HCT116 (cell line): ENCODE measurements around the gene PDE6C. TPM values are rescaled to one million over a fixed set of nuclear protein-coding genes. Genes with fewer than 3 reads are reported as not detected.

Experiments used
- ATAC-seq: fragments of 200-7000 bp; cut with Tn5 transposase; 2 replicates; pipeline ENCODE4 v1.9.1; 2020; ENCODE audit warnings: mild to moderate bottlenecking, moderate library complexity
- BruUV-seq: library from RNA; stranded (reverse); fragments of 400-500 nt; replicated peaks from 2 replicates; lab custom pipeline; 2021; lab: Mats Ljungman, UMichigan
- CTCF ChIA-PET: fragments of 300-600 bp; sonication (Branson Sonifier 250); formaldehyde crosslinking; loops from one replicate; lab custom pipeline; 2021; ENCODE audit warnings: antibody characterized with exemption; lab: Charles Lee
- POLR2A ChIA-PET: fragments of 300-600, 350-600 bp; sonication (Branson Sonifier 250); formaldehyde crosslinking; loops from one replicate; lab custom pipeline; 2021; ENCODE audit warnings: antibody characterized with exemption; lab: Charles Lee
- RAD21 ChIA-PET, 2 experiments: fragments of 300-600 bp; sonication (Branson Sonifier 250); formaldehyde crosslinking; loops; one replicate each; lab custom pipeline; 2023; ENCODE audit warnings: low total read pairs in 2 of 2; ENCODE audit not compliant: uncharacterized antibody in 2 of 2, unreplicated experiment in 2 of 2, low non-redundant PET in 1 of 2; lab: Charles Lee
- DNase-seq: peaks from one replicate; pipeline ENCODE4 v3.0.0-alpha.2; 2010; ENCODE audit warnings: low read depth, low spot score
- H2AFZ ChIP-seq: fragments of 200-600 bp; shearing (Covaris generic), sonication (generic); 2 replicates; pipeline ENCODE4 v1.6.1; 2017; ENCODE audit warnings: low read depth, mixed run types, mixed read lengths, antibody characterized with exemption, low read length; ENCODE audit not compliant: poor library complexity, severe bottlenecking
- H3K27ac ChIP-seq: 2 replicates; pipeline ENCODE4 v1.5.1; 2012; ENCODE audit warnings: low read depth, low read length
- H3K27me3 ChIP-seq: fragments of 200-600 bp; sonication (generic); 2 replicates; pipeline ENCODE4 v1.6.1; 2016; ENCODE audit warnings: mixed run types, low read length, mixed read lengths; ENCODE audit not compliant: insufficient read depth
- H3K36me3 ChIP-seq, 2 experiments: fragments of 200-500 bp in 1 of 2; fragments of 200-600 bp in 1 of 2; sonication (Bioruptor generic) in 1 of 2; sonication (generic) in 1 of 2; 2 replicates each; pipeline versions ENCODE4 v1.5.1 to v1.6.1; 2014 to 2016; ENCODE audit warnings: low read length in 2 of 2, inconsistent platforms in 1 of 2, mixed read lengths in 1 of 2, mixed run types in 1 of 2; ENCODE audit not compliant: insufficient read depth in 2 of 2, control insufficient read depth in 1 of 2
- H3K4me1 ChIP-seq, 2 experiments: fragments of 200-600 bp in 1 of 2; sonication (generic) in 1 of 2; 2 replicates each; pipeline versions ENCODE4 v1.5.1 to v1.6.1; 2012 to 2017; ENCODE audit warnings: low read length in 2 of 2, inconsistent platforms in 1 of 2, mild to moderate bottlenecking in 1 of 2, mixed read lengths in 1 of 2, mixed run types in 1 of 2, moderate library complexity in 1 of 2; ENCODE audit not compliant: insufficient read depth in 2 of 2, control insufficient read depth in 1 of 2
- H3K4me2 ChIP-seq: fragments of 200-600 bp; sonication (generic); 2 replicates; pipeline ENCODE4 v1.6.1; 2017; ENCODE audit warnings: mixed run types, low read length, mixed read lengths
- H3K4me3 ChIP-seq, 2 experiments: fragments of 200-600 bp in 1 of 2; sonication (generic) in 1 of 2; replicated peaks in 1 of 2; 2 replicates each; pipeline ENCODE4 v1.5.1; 2011 to 2016; ENCODE audit warnings: low read length in 2 of 2, control low read depth in 1 of 2, low read depth in 1 of 2, mild to moderate bottlenecking in 1 of 2, mixed read lengths in 1 of 2, mixed run types in 1 of 2
- H3K79me2 ChIP-seq: fragments of 200-600 bp; sonication (generic); 2 replicates; pipeline ENCODE4 v1.6.1; 2017; ENCODE audit warnings: mild to moderate bottlenecking, mixed run types, low read length, moderate library complexity, mixed read lengths; ENCODE audit not compliant: insufficient read depth
- H3K9ac ChIP-seq: fragments of 200-600 bp; sonication (generic); 2 replicates; pipeline ENCODE4 v1.6.1; 2016; ENCODE audit warnings: low read length, mixed read lengths
- H3K9me2 ChIP-seq: fragments of 200-600 bp; sonication (generic), shearing (Covaris generic); 2 replicates; pipeline ENCODE4 v1.6.1; 2017; ENCODE audit warnings: mixed run types, mild to moderate bottlenecking, moderate library complexity; ENCODE audit not compliant: insufficient read depth
- H3K9me3 ChIP-seq, 2 experiments: fragments of 200-500 bp in 1 of 2; fragments of 200-600 bp in 1 of 2; sonication (Bioruptor generic) in 1 of 2; sonication (generic) in 1 of 2; 2 replicates each; pipeline ENCODE4 v1.6.1; 2014 to 2017; ENCODE audit warnings: low read length in 2 of 2, mixed read lengths in 2 of 2, inconsistent platforms in 1 of 2, low read depth in 1 of 2, mild to moderate bottlenecking in 1 of 2, mixed run types in 1 of 2, moderate library complexity in 1 of 2; ENCODE audit not compliant: control insufficient read depth in 1 of 2, insufficient read depth in 1 of 2
- H4K20me1 ChIP-seq: fragments of 200-600 bp; sonication (generic), shearing (Covaris generic); 2 replicates; pipeline ENCODE4 v1.6.1; 2017; ENCODE audit warnings: mixed run types, mild to moderate bottlenecking, moderate library complexity; ENCODE audit not compliant: insufficient read depth
- CBX3 ChIP-seq: IDR thresholded peaks from 2 replicates; pipeline ENCODE4 v1.6.1; 2012; ENCODE audit warnings: low read depth
- EZH2 ChIP-seq: fragments of 200-600 bp; sonication (generic); IDR thresholded peaks from 2 replicates; pipeline ENCODE4 v1.6.1; 2017; ENCODE audit warnings: antibody characterized with exemption, mixed run types
- RAD21 ChIP-seq: IDR thresholded peaks from 2 replicates; pipeline ENCODE4 v1.6.1; 2012; ENCODE audit warnings: low read depth, mild to moderate bottlenecking
- SRF ChIP-seq: IDR thresholded peaks from 2 replicates; pipeline ENCODE4 v1.6.1; 2012; ENCODE audit warnings: low read depth
- YY1 ChIP-seq: IDR thresholded peaks from 2 replicates; pipeline ENCODE4 v1.6.1; 2011; ENCODE audit warnings: low read length, low read depth, moderate library complexity, mild to moderate bottlenecking; ENCODE audit not compliant: insufficient replicate concordance; ENCODE audit errors: extremely low read depth
- ZFX ChIP-seq: fragments of 450-650 bp; IDR thresholded peaks from 2 replicates; pipeline ENCODE4 v1.6.1; 2017
- intact Hi-C: fragments of 100-400 bp; cut with micrococcal nuclease; formaldehyde crosslinking; loops from 2 replicates; pipeline ENCODE4 v1.10.0; 2022
- total RNA-seq: library from RNA; stranded (reverse); gene quantifications from one replicate; pipeline ENCODE4 v1.2.1, GENCODE V29; 2021; ENCODE audit not compliant: unreplicated experiment
- TF ChIP-seq, protein P1 (sequence below): IDR thresholded peaks from 2 replicates; pipeline ENCODE4 v1.6.1; 2012; ENCODE audit warnings: low read depth
- TF ChIP-seq, protein P2 (sequence below), 3 experiments: fragments of 200-600 bp in 1 of 3; sonication (generic) in 1 of 3; IDR thresholded peaks in 2 of 3; conservative IDR thresholded peaks in 1 of 3; 2 replicates each; pipeline ENCODE4 v1.5.1; 2012 to 2017; ENCODE audit warnings: low read depth in 2 of 3, low read length in 2 of 3, antibody characterized with exemption in 1 of 3, borderline replicate concordance in 1 of 3, control low read depth in 1 of 3, mild to moderate bottlenecking in 1 of 3, mixed read lengths in 1 of 3, mixed run types in 1 of 3, moderate library complexity in 1 of 3; ENCODE audit not compliant: insufficient read depth in 1 of 3
- TF ChIP-seq, protein P3 (sequence below): IDR thresholded peaks from 2 replicates; pipeline ENCODE4 v1.6.1; 2012

PDE6C gene
- total RNA-seq, 1 experiment from 2014 or later, result not detected

DNA sequence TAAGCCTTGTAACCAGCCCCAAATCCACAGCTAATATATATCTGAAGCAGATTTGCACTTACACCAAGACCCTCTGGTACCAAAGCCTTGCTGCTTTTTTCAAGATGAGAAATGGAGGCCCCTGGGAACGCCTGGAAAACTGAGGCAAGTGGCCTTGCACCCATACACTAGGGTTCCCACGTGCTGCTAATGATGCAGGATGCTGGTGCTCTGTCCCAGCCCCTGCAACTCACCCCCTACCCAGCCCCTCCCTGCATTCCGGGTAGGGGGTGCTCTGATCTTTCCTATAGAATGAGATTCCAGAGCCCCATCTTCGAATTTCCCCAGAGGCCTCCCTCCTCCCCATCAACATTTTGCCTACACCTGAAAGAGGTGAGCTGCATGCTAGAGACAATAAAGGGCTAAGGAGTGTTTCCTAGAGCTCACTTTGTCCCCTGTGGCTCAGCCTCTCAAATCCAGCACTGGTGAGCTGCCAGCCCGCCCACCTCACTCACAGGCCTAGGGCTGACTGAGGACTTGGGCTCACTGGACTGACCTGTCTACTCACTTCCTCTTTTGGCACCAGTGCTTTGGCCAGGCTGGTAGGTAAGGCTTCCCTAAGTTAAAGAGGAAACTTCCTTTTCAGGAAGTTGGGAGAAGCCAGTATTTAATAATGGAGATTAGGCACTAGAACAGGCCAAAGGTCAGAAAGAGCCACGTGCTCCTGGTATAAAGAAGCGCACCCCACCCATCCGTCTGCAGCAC lies 21.1 kb upstream of the PDE6C start:
- no peak for DNase-seq
- Histone ChIP-seq H3K79me2 (no peaks in the 10 kb centered on the region), H2AFZ (no peak overlapping the region), H3K4me2 (no peak overlapping the region), H3K27me3 (no peaks in the 10 kb centered on the region), H3K36me3 (no peaks in the 10 kb centered on the region), H3K4me1 (no peaks in the 10 kb centered on the region), H3K27ac (no peak overlapping the region), H3K9ac (no peak overlapping the region), H4K20me1 (no peaks in the 10 kb centered on the region), H3K9me2 (no peaks in the 10 kb centered on the region), H3K4me3 (no peak overlapping the region), H3K9me3 (no peaks in the 10 kb centered on the region)
- intact Hi-C loops, result no loop called here
- RAD21 ChIA-PET, result no interaction called here
- POLR2A ChIA-PET, result no interaction called here
- CTCF ChIA-PET, result no interaction called here
- BruUV-seq, result no TSS peak
- TF ChIP-seq, protein P1, sequence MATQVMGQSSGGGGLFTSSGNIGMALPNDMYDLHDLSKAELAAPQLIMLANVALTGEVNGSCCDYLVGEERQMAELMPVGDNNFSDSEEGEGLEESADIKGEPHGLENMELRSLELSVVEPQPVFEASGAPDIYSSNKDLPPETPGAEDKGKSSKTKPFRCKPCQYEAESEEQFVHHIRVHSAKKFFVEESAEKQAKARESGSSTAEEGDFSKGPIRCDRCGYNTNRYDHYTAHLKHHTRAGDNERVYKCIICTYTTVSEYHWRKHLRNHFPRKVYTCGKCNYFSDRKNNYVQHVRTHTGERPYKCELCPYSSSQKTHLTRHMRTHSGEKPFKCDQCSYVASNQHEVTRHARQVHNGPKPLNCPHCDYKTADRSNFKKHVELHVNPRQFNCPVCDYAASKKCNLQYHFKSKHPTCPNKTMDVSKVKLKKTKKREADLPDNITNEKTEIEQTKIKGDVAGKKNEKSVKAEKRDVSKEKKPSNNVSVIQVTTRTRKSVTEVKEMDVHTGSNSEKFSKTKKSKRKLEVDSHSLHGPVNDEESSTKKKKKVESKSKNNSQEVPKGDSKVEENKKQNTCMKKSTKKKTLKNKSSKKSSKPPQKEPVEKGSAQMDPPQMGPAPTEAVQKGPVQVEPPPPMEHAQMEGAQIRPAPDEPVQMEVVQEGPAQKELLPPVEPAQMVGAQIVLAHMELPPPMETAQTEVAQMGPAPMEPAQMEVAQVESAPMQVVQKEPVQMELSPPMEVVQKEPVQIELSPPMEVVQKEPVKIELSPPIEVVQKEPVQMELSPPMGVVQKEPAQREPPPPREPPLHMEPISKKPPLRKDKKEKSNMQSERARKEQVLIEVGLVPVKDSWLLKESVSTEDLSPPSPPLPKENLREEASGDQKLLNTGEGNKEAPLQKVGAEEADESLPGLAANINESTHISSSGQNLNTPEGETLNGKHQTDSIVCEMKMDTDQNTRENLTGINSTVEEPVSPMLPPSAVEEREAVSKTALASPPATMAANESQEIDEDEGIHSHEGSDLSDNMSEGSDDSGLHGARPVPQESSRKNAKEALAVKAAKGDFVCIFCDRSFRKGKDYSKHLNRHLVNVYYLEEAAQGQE, result no peak
- TF ChIP-seq ZFX (no peak), SRF (no peak), EZH2 (no peak), CBX3 (no peak), YY1 (no peak), RAD21 (no peak)
- TF ChIP-seq, protein P2, sequence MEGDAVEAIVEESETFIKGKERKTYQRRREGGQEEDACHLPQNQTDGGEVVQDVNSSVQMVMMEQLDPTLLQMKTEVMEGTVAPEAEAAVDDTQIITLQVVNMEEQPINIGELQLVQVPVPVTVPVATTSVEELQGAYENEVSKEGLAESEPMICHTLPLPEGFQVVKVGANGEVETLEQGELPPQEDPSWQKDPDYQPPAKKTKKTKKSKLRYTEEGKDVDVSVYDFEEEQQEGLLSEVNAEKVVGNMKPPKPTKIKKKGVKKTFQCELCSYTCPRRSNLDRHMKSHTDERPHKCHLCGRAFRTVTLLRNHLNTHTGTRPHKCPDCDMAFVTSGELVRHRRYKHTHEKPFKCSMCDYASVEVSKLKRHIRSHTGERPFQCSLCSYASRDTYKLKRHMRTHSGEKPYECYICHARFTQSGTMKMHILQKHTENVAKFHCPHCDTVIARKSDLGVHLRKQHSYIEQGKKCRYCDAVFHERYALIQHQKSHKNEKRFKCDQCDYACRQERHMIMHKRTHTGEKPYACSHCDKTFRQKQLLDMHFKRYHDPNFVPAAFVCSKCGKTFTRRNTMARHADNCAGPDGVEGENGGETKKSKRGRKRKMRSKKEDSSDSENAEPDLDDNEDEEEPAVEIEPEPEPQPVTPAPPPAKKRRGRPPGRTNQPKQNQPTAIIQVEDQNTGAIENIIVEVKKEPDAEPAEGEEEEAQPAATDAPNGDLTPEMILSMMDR (IDR thresholded peaks at IDR 0.05 in 2 of 3, conservative IDR thresholded peaks at IDR 0.05 in 1 of 3; ENCODE audit: borderline replicate concordance in 1 of 3, insufficient read depth in 1 of 3, low read depth in 2 of 3, low read length in 2 of 3), result no peak
- TF ChIP-seq, protein P3, sequence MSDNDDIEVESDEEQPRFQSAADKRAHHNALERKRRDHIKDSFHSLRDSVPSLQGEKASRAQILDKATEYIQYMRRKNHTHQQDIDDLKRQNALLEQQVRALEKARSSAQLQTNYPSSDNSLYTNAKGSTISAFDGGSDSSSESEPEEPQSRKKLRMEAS, result no peak
- ATAC-seq, result no peak
